Skeletal muscle satellite cell (primary cell): ENCODE measurements around the gene TIGD4. TPM values are rescaled to one million over a fixed set of nuclear protein-coding genes. Genes with fewer than 3 reads are reported as not detected.

Experiments used
- H3K27me3 ChIP-seq: 2 replicates; pipeline ENCODE4 v1.7.0; 2013; ENCODE audit warnings: low read length; ENCODE audit not compliant: control insufficient read depth, insufficient read depth
- H3K36me3 ChIP-seq: 2 replicates; pipeline ENCODE4 v1.7.0; 2013; ENCODE audit warnings: mild to moderate bottlenecking, control low read depth, low read length; ENCODE audit not compliant: insufficient read depth
- H3K4me1 ChIP-seq: 2 replicates; pipeline ENCODE4 v1.7.0; 2013; ENCODE audit warnings: low read length; ENCODE audit not compliant: control insufficient read depth, insufficient read depth
- H3K4me2 ChIP-seq: 2 replicates; pipeline ENCODE4 v1.7.0; 2013; ENCODE audit warnings: mild to moderate bottlenecking, low read length
- H3K4me3 ChIP-seq: 2 replicates; pipeline ENCODE4 v1.7.0; 2013; ENCODE audit warnings: low read length
- H3K9ac ChIP-seq: 2 replicates; pipeline ENCODE4 v1.7.0; 2013; ENCODE audit warnings: mild to moderate bottlenecking, low read depth, low read length, moderate library complexity
- H3K9me3 ChIP-seq: replicated peaks from 2 replicates; pipeline ENCODE4 v1.7.0; 2013; ENCODE audit warnings: mild to moderate bottlenecking, control low read depth, low read length
- total RNA-seq: library from RNA; depleted of rRNA; stranded (reverse); fragments of >200 nt; gene quantifications from 2 replicates; pipeline ENCODE4 v1.2.3, GENCODE V29; 2012; rRNA removed

TIGD4 gene
- total RNA-seq, result under 0.01 and 0.44 TPM in 2 replicates

DNA sequence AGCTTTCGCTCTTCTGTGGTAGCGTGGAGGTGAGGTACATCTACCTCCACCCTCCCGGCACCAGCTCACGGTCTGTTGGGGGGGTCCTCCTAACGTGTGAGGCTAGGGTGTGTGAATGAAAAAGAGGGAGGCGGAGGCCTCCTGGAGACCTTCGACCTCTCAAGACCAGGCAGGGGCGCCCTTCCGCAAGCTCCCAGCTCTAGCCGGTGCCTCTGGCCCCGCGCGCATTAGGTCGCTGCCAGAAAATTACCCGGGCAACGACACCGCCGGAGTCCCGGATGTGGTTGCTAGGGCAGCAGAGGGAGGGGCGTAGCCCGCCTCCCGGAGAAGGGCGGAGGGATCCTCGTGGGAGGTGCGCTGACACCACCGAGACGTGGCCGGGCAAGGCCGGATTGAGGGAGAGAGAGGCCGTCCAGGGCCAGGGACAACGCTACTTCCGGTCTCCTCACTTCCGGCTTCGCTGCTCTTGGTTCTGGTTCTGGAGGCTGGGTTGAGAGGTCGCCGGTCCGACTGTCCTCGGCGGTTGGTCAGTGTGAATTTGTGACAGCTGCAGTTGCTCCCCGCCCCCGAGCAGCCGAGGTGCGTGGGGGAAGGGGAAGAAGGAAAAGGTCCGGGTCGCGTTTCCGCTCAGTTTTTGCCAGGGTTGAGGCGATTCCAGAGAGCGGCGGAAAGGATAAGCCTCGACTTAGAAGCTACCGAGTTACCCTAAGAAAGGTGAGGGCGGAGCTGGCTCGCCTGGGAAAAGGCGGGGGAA is at the start of gene TIGD4, which contains the start of gene ARFIP1:
TSS of gene TIGD4 (minus strand) at position 218 of the 754 bp plus-strand sequence. CDS start 8,726 bp downstream, outside the sequence.
TSS of gene ARFIP1 (plus strand) at position 442 of the 754 bp plus-strand sequence. CDS start 49,680 bp downstream, outside the sequence.
- H3K4me1 ChIP-seq, result peaks cover 19% of the 10 kb centered on the region
- peak within 1 kb of the TSS; percentile 90 for H3K4me2 ChIP-seq
- H3K9me3 ChIP-seq, result no peaks in the 10 kb centered on the region
- H3K9ac ChIP-seq, result peak within 1 kb of the TSS; percentile 90
- H3K4me3 ChIP-seq, result peak within 1 kb of the TSS; percentile 83
- peaks cover 17% of the 10 kb centered on the region for H3K27me3 ChIP-seq
- H3K36me3 ChIP-seq, result peaks cover 2% of the 10 kb centered on the region

GRCh38 chr4:152828122-152828521 is 48.6 kb upstream of the TIGD4 start:
- no peak overlapping the region for H3K9ac ChIP-seq
- no peaks in the 10 kb centered on the region for H3K9me3 ChIP-seq
- H3K27me3 ChIP-seq, result no peaks in the 10 kb centered on the region
- H3K4me2 ChIP-seq, result no peak overlapping the region
- H3K4me3 ChIP-seq, result no peak overlapping the region
- no peaks in the 10 kb centered on the region for H3K4me1 ChIP-seq
- H3K36me3 ChIP-seq, result peaks cover 5% of the 10 kb centered on the region

GRCh38 chr4:152825336-152825735 is 45.8 kb upstream of the TIGD4 start:
- Histone ChIP-seq H3K9ac (no peak overlapping the region), H3K4me1 (no peaks in the 10 kb centered on the region), H3K4me2 (no peak overlapping the region), H3K4me3 (no peak overlapping the region), H3K36me3 (no peaks in the 10 kb centered on the region), H3K9me3 (no peaks in the 10 kb centered on the region), H3K27me3 (no peaks in the 10 kb centered on the region)

GRCh38 chr4:152824561-152824960 is 45.0 kb upstream of the TIGD4 start:
- Histone ChIP-seq H3K27me3 (no peaks in the 10 kb centered on the region), H3K4me3 (no peak overlapping the region), H3K4me1 (no peaks in the 10 kb centered on the region), H3K4me2 (no peak overlapping the region), H3K9me3 (no peaks in the 10 kb centered on the region), H3K9ac (no peak overlapping the region), H3K36me3 (no peaks in the 10 kb centered on the region)

DNA sequence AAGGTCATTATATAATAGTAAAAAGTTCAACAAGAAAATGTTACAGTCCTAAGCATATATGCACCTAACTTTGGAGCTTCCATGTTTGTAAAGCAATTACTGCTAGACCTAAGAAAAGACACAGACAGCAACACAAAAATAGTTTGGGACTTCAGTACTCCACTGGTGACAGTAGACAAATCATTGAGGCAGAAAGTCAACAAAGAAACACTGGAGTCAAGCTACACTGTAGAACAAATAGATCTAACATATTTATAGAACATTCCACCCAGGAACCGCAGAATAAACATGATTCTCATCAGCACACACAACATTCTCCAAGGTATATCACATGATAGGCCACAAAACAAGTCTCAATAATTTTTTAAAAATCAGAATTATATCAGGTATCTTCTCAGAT is 42.8 kb upstream of the TIGD4 start:
- no peak overlapping the region for H3K9ac ChIP-seq
- no peak overlapping the region for H3K4me3 ChIP-seq
- no peaks in the 10 kb centered on the region for H3K36me3 ChIP-seq
- no peak overlapping the region for H3K4me2 ChIP-seq
- H3K4me1 ChIP-seq, result no peaks in the 10 kb centered on the region
- no peaks in the 10 kb centered on the region for H3K27me3 ChIP-seq
- H3K9me3 ChIP-seq, result no peaks in the 10 kb centered on the region

DNA sequence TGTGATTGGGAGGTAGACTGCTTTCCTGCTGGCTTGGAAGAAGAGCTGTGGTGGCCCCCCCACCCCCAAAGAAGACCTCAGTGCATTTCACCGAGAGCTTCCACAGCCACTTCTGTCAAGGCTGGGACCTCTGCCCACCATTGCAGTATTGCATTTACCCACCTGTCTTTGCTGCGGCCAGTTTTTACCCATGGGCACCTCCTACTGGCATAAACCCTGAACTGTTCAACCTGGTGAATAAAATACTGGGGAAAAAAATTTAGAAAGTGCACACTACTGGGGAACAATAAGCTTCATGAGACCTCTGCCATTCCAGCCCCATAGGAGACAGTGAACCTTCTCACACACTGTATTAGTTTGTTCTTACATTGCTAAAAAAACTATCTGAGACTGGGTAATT is 40.5 kb upstream of the TIGD4 start:
- Histone ChIP-seq H3K36me3 (no peaks in the 10 kb centered on the region), H3K9ac (no peak overlapping the region), H3K27me3 (no peaks in the 10 kb centered on the region), H3K9me3 (no peaks in the 10 kb centered on the region), H3K4me2 (no peak overlapping the region), H3K4me3 (no peak overlapping the region), H3K4me1 (no peaks in the 10 kb centered on the region)

DNA sequence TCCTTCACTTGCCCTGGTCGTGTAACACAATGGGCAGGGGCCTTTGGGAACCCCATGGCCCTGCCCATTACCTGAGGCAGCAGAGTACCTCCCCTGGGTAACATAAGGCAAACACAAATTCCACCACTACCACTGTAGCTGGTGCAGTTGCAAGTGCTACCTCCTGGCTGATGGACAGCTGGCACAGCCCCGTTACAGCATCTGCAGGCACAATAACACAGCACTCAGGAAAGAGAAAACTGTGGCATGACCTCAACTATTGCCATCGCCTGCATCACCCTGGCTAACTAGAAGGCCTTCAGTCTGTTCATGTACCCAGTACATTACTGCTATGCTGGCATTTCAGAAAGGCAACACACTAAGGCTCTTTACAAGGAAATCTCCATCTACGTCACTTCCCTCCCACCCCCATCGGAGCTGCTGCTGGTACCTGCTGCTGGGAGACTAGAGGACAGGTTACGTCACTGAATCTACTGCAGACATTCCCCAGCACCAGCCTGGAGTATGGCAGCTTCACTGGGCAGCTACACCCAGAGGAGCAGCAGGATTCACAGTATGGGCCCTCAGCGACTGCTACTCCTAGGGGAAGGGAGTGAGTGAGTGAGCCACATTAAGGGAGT is 39.6 kb upstream of the TIGD4 start:
- Histone ChIP-seq H3K4me2 (no peak overlapping the region), H3K4me3 (no peak overlapping the region), H3K4me1 (no peaks in the 10 kb centered on the region), H3K9ac (no peak overlapping the region), H3K27me3 (no peaks in the 10 kb centered on the region), H3K36me3 (no peaks in the 10 kb centered on the region), H3K9me3 (no peaks in the 10 kb centered on the region)

DNA sequence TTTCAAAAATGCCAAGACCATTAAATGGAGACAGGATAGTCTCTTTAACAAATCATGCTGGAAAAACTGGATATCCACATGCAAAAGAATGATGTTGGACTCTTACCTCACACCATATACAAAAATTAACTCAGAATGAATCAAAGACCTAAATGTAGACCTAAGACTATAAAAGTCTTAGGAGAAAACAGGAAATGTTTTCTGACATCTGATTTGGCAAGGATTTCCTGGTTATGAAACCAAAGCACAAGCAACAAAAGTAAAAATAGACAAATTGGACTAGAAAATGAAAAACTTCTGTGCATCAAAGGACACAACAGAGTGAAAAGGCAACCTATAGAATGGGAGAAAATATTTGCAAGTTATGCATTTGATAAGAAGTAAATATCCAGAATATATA is 37.8 kb upstream of the TIGD4 start:
- Histone ChIP-seq H3K4me2 (no peak overlapping the region), H3K4me3 (no peak overlapping the region), H3K4me1 (no peaks in the 10 kb centered on the region), H3K9ac (no peak overlapping the region), H3K36me3 (no peaks in the 10 kb centered on the region), H3K27me3 (no peaks in the 10 kb centered on the region), H3K9me3 (no peaks in the 10 kb centered on the region)

DNA sequence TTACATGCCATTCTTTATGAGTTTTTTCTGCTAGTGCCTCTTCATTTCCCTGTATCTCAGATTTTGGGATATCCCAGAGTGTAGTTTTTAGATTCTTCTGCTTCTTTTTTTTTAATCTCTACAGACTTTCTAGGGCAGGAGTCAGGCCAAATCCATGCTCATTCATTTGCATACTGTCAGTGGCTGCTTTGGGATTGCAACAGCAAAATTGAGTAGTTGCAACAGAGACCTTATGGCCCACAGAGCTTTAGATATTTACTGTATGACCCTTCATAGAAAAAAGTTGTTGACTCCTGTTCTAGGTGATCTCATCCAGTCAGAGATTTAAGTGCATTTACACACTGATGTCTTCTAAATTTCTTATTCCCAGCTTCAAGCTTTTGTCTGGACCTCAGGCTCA is 35.5 kb upstream of the TIGD4 start:
- no peaks in the 10 kb centered on the region for H3K36me3 ChIP-seq
- H3K9me3 ChIP-seq, result no peaks in the 10 kb centered on the region
- no peak overlapping the region for H3K9ac ChIP-seq
- no peak overlapping the region for H3K4me3 ChIP-seq
- H3K4me2 ChIP-seq, result no peak overlapping the region
- H3K4me1 ChIP-seq, result no peaks in the 10 kb centered on the region
- H3K27me3 ChIP-seq, result no peaks in the 10 kb centered on the region

- Histone ChIP-seq H3K4me3 (no peak overlapping the region), H3K27me3 (no peaks in the 10 kb centered on the region), H3K9me3 (no peaks in the 10 kb centered on the region), H3K36me3 (no peaks in the 10 kb centered on the region), H3K9ac (no peak overlapping the region), H3K4me2 (no peak overlapping the region), H3K4me1 (peaks cover 7% of the 10 kb centered on the region)
Observed at GRCh38 chr4:152810715-152811287, 31.3 kb upstream of the TIGD4 start.

DNA sequence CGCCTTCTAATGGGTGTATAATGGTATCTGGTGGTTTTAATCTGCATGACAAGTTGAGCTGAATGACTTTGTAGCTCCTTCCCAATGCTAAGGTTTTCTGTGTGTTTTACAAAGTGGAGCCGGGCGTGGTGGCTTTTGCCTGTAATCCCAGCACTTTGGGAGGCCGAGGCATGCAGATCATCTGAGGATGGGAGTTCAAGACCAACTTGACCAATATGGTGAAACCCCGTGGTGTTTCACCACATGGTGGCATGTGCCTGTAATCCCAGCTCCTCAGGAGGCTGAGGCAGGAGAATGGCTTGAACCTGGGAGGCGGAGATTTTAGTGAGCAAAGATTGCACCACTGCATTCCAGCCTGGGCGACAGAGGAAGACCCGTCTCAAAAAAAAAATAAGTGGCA is 29.1 kb upstream of the TIGD4 start:
- no peaks in the 10 kb centered on the region for H3K36me3 ChIP-seq
- H3K4me2 ChIP-seq, result no peak overlapping the region
- H3K4me1 ChIP-seq, result peaks cover 7% of the 10 kb centered on the region
- no peak overlapping the region for H3K4me3 ChIP-seq
- no peaks in the 10 kb centered on the region for H3K27me3 ChIP-seq
- H3K9me3 ChIP-seq, result no peaks in the 10 kb centered on the region
- no peak overlapping the region for H3K9ac ChIP-seq
